ENCODE data around the gene MYO3A. TPM values are rescaled to one million over a fixed set of nuclear protein-coding genes. Genes with fewer than 3 reads are reported as not detected.

Gene MYO3A, protein sequence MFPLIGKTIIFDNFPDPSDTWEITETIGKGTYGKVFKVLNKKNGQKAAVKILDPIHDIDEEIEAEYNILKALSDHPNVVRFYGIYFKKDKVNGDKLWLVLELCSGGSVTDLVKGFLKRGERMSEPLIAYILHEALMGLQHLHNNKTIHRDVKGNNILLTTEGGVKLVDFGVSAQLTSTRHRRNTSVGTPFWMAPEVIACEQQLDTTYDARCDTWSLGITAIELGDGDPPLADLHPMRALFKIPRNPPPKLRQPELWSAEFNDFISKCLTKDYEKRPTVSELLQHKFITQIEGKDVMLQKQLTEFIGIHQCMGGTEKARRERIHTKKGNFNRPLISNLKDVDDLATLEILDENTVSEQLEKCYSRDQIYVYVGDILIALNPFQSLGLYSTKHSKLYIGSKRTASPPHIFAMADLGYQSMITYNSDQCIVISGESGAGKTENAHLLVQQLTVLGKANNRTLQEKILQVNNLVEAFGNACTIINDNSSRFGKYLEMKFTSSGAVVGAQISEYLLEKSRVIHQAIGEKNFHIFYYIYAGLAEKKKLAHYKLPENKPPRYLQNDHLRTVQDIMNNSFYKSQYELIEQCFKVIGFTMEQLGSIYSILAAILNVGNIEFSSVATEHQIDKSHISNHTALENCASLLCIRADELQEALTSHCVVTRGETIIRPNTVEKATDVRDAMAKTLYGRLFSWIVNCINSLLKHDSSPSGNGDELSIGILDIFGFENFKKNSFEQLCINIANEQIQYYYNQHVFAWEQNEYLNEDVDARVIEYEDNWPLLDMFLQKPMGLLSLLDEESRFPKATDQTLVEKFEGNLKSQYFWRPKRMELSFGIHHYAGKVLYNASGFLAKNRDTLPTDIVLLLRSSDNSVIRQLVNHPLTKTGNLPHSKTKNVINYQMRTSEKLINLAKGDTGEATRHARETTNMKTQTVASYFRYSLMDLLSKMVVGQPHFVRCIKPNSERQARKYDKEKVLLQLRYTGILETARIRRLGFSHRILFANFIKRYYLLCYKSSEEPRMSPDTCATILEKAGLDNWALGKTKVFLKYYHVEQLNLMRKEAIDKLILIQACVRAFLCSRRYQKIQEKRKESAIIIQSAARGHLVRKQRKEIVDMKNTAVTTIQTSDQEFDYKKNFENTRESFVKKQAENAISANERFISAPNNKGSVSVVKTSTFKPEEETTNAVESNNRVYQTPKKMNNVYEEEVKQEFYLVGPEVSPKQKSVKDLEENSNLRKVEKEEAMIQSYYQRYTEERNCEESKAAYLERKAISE (N-terminal part only)
- total RNA-seq = not detected in 2 replicates

DNA sequence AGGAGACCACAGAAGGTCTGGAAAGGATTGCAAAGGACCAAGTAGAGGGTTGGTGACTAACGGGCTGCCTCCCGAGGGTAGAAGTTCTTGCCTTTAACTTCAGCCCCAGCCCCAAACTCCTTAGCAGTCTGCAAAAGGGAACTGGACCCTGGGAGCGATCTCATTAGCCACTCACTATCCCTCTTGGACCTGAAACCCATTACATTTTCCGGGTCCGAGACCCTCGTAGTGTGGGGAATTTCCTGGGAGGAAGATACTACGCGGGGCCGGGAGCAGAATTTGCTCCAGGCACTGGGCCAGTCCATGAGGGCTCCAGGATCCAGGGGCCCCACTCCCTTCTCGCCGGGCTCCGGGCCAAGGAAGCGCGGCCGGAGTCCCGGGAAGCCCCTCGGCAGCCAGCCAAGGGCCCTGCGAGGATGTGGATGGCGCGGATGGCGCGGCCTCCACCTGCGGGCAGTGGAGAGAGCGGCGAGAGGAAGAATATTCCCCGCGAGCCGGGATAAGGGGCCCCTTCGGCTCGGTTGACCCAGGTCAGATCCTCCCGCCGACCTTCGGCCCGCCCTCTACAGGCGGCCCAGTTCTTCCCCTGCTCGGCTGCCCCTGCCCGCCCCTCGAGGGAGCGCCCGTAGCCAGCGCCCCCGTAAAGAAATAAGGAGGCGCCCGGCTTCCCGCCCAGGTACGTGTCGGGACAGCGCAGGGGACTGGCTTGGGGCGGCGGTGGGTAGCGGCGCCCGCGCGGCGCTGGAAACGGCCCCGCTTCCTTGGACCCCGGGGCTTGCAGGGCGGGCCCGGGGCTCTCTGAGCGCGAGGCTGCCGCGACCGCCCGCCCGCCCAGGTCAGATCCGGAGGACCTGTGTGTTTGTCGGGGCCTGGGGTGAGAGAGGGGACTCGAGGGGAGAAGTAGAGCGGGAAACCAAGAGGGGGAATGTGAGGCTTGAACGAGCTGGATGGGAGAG, at the start of gene MYO3A:
Gene MYO3A, plus strand, starts transcription at position 577 of the 956 bp plus-strand sequence. CDS start 17,882 bp downstream, outside the sequence.

DNA sequence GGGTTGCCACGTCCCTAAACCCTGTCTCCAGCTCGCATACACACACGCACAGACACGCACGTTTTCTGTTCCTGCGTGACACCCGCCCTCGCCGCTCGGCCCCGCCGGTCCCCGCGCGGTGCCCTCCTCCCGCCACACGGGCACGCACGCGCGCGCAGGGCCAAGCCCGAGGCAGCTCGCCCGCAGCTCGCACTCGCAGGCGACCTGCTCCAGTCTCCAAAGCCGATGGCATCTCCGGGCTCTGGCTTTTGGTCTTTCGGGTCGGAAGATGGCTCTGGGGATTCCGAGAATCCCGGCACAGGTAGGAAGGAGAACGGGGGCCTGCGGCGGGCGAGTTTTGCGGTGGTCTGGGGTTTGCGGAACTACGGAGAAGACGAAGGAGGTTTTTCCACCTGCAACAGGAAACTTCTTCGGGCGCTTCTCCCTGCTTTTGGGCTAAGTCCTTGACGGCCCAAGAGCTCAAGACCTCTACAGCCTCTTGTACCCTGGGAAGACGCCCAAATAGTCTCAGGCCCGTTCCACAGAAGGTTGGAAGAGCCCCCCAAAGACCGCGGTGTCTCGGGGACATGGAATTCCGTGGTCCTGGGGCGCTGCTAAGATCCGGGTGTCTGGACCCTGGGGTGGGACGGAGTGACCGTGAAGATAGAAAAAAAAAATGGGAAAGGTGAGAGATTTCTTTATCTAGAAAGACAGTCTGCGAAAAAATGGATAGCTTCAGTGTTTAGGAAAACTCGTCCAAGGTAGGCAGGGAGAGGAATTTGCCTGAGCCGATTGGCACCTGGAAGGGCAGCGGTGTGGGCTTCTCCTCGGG, 282.8 kb downstream of the MYO3A start, which contains the start of gene GAD2:
Gene GAD2, plus strand, starts transcription at position 190 of the 811 bp plus-strand sequence. Its CDS starts 36 bp downstream, at position 226.

